Measurements from ENCODE around the gene COL1A2.

COL1A2 gene

DNA sequence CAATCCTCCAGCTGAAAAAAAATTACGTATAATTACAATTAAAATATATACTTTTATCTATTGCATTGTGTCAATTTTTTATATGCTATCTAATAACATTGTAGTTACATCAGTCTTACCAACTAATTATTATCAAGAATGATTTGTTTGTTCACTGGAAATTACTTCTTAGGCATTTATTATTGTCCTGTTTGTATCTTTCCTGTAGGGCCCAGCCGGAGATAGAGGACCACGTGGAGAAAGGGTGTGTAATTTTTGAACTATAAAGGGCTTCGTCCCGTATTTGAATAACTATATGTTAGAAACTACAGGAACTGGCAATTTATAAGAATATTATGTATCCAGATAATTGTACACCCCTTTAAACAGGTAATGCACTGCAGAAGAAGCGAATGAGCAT is 4.1 kb downstream of the COL1A2 start:
- Histone ChIP-seq H3K4me3 (ENCODE audit: low read length in 2 of 2) (no peak overlapping the region), H3K4me1 (ENCODE audit: control insufficient read depth in 2 of 2, insufficient read depth in 1 of 2, low read depth in 1 of 2, low read length in 2 of 2) (peaks cover 0 to 2% of the 10 kb centered on the region in 2 donors), H4K91ac (ENCODE audit: low read depth, low read length, poor library complexity) (no peak overlapping the region), H3K9ac (ENCODE audit: low read depth, low read length, poor library complexity) (no peak overlapping the region), H3K4ac (ENCODE audit: low read length) (no peak overlapping the region), H2BK12ac (ENCODE audit: low read length) (no peak overlapping the region), H2BK120ac (ENCODE audit: low read depth, low read length) (no peak overlapping the region), H3K14ac (ENCODE audit: low read length) (no peak overlapping the region), H3K9me3 (replicated peaks in 1 of 2; ENCODE audit: control insufficient read depth in 2 of 2, insufficient read depth in 1 of 2, low read depth in 1 of 2, low read length in 2 of 2) (no peaks in the 10 kb centered on the region), H3K23ac (ENCODE audit: low read depth, low read length, poor library complexity) (no peak overlapping the region), H2BK15ac (ENCODE audit: low read length) (no peak overlapping the region), H3K36me3 (replicated peaks in 1 of 2; ENCODE audit: control insufficient read depth in 2 of 2, insufficient read depth in 2 of 2, low read length in 2 of 2) (peaks cover 0 to 4% of the 10 kb centered on the region in 2 donors), H2BK5ac (ENCODE audit: low read length) (no peak overlapping the region), H2AFZ (ENCODE audit: low read length) (no peak overlapping the region), H2AK5ac (ENCODE audit: low read depth, low read length) (no peak overlapping the region), H3K27ac (replicated peaks; ENCODE audit: low read length) (no peak overlapping the region), H3K18ac (ENCODE audit: low read length) (no peak overlapping the region), H3K4me2 (ENCODE audit: insufficient read depth, low read length, poor library complexity, severe bottlenecking) (no peak overlapping the region), H4K8ac (ENCODE audit: low read depth, low read length) (no peak overlapping the region), H3K27me3 (ENCODE audit: control insufficient read depth in 3 of 3, insufficient read depth in 3 of 3, low read depth in 1 of 3, low read length in 3 of 3) (no peaks in the 10 kb centered on the region), H3K79me1 (ENCODE audit: low read depth, low read length) (peaks cover 2% of the 10 kb centered on the region)
- DNase-seq (ENCODE audit: low spot score), result no peak
- WGBS, 2 donors (ENCODE audit: extremely low coverage in 2 of 2, insufficient read length in 2 of 2, insufficient replicate concordance in 1 of 2), result no CpG with 5 or more reads among the region's 6 CpGs

DNA sequence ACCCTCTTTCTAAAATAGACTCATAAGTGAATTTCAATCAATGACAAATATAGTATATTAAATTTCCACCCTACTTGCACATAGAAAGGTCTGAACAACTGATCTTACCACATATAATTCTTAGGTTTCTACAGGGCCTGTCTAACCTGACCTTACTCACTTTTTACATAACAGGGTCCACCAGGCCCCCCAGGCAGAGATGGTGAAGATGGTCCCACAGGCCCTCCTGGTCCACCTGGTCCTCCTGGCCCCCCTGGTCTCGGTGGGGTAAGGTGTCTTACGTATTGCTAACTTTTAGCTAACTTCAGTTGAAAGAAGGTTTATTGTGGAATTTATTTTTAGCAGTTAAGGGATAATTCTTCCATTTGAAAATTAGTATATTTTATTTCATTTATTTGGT is 5.3 kb downstream of the COL1A2 start:
- WGBS, 2 donors (ENCODE audit: extremely low coverage in 2 of 2, insufficient read length in 2 of 2, insufficient replicate concordance in 1 of 2), result no CpG with 5 or more reads among the region's 2 CpGs
- H3K9me3 ChIP-seq (replicated peaks in 1 of 2; ENCODE audit: control insufficient read depth in 2 of 2, insufficient read depth in 1 of 2, low read depth in 1 of 2, low read length in 2 of 2), result no peaks in the 10 kb centered on the region
- no peak overlapping the region for H2BK5ac ChIP-seq (ENCODE audit: low read length)
- no peak overlapping the region for H2AK5ac ChIP-seq (ENCODE audit: low read depth, low read length)
- no peak overlapping the region for H2BK120ac ChIP-seq (ENCODE audit: low read depth, low read length)
- no peak overlapping the region for H3K14ac ChIP-seq (ENCODE audit: low read length)
- DNase-seq (ENCODE audit: low spot score), result no peak
- H3K4me3 ChIP-seq (ENCODE audit: low read length in 2 of 2), result no peak overlapping the region
- no peaks in the 10 kb centered on the region for H3K79me1 ChIP-seq (ENCODE audit: low read depth, low read length)
- no peak overlapping the region for H2AFZ ChIP-seq (ENCODE audit: low read length)
- no peak overlapping the region for H3K9ac ChIP-seq (ENCODE audit: low read depth, low read length, poor library complexity)
- H3K4me2 ChIP-seq (ENCODE audit: insufficient read depth, low read length, poor library complexity, severe bottlenecking), result no peak overlapping the region
- no peak overlapping the region for H3K27ac ChIP-seq (replicated peaks; ENCODE audit: low read length)
- H4K91ac ChIP-seq (ENCODE audit: low read depth, low read length, poor library complexity), result no peak overlapping the region
- no peaks in the 10 kb centered on the region for H3K4me1 ChIP-seq (ENCODE audit: control insufficient read depth in 2 of 2, insufficient read depth in 1 of 2, low read depth in 1 of 2, low read length in 2 of 2)
- H4K8ac ChIP-seq (ENCODE audit: low read depth, low read length), result no peak overlapping the region
- H3K4ac ChIP-seq (ENCODE audit: low read length), result no peak overlapping the region
- H2BK12ac ChIP-seq (ENCODE audit: low read length), result no peak overlapping the region
- no peak overlapping the region for H2BK15ac ChIP-seq (ENCODE audit: low read length)
- H3K36me3 ChIP-seq (replicated peaks in 1 of 2; ENCODE audit: control insufficient read depth in 2 of 2, insufficient read depth in 2 of 2, low read length in 2 of 2), result peaks cover 0 to 6% of the 10 kb centered on the region in 2 donors
- H3K23ac ChIP-seq (ENCODE audit: low read depth, low read length, poor library complexity), result no peak overlapping the region
- no peaks in the 10 kb centered on the region for H3K27me3 ChIP-seq (ENCODE audit: control insufficient read depth in 3 of 3, insufficient read depth in 3 of 3, low read depth in 1 of 3, low read length in 3 of 3)
- H3K18ac ChIP-seq (ENCODE audit: low read length), result no peak overlapping the region

DNA sequence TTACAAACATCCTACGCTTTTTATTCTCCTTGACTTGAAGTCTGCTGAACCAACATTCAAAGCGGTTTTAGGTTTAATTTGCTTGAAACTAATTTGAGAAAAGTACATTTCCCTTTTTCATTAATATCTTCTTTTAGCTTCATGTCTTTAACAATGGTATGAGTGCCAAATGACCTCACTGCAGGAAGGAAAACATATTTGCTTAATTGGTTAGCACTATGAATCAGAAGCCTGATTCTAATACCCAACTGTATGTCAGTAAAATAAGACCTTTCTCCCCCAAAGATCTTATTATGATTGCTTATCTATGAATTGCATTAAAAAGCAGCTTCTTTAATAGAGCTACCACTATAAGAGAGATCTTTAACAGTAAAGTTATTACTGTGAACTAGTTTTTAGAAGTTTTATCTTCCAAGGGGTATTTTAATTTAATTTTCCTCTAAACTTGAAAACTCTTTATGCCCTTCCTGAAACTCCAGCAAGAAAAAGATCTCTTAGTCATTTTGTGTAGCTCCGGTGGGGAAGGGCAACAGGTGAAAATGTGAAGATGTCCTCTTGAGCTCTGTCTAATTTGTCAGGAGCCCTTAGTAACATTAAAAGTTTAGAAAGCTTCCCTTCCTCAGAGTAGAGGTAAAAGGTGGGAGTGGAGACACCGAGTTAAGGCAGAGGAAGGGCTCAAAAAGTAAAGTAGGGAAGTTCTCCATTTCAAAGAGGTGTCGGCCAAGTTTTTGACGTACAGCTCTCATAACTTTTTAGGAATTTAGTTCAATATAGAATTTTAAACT is 6.1 kb downstream of the COL1A2 start:
- Histone ChIP-seq H3K79me1 (ENCODE audit: low read depth, low read length) (no peaks in the 10 kb centered on the region), H3K4me3 (ENCODE audit: low read length in 2 of 2) (no peak overlapping the region)
- no peak for DNase-seq (ENCODE audit: low spot score)

DNA sequence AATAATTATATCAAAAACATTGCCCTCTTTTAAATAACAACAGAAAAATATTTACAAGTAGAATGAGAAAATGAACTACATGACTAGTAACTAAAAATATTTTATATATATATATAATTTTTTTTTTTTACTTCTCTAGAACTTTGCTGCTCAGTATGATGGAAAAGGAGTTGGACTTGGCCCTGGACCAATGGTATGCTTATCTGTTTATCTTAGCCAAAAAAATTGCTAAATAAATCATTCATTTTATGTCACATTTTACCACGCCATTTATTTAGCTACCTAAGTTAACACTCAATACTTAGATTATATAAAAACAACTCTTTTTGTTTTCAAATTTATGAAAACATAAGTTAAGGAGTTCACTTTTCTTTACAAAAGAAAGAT is 6.7 kb downstream of the COL1A2 start:
- Histone ChIP-seq H3K4me3 (ENCODE audit: low read length in 2 of 2) (no peak overlapping the region), H2BK12ac (ENCODE audit: low read length) (no peak overlapping the region), H3K9me3 (replicated peaks in 1 of 2; ENCODE audit: control insufficient read depth in 2 of 2, insufficient read depth in 1 of 2, low read depth in 1 of 2, low read length in 2 of 2) (no peaks in the 10 kb centered on the region), H4K91ac (ENCODE audit: low read depth, low read length, poor library complexity) (no peak overlapping the region), H3K14ac (ENCODE audit: low read length) (no peak overlapping the region), H2AFZ (ENCODE audit: low read length) (no peak overlapping the region), H3K27ac (replicated peaks; ENCODE audit: low read length) (no peak overlapping the region), H3K18ac (ENCODE audit: low read length) (no peak overlapping the region), H3K36me3 (replicated peaks in 1 of 2; ENCODE audit: control insufficient read depth in 2 of 2, insufficient read depth in 2 of 2, low read length in 2 of 2) (peaks cover 0 to 6% of the 10 kb centered on the region in 2 donors), H3K23ac (ENCODE audit: low read depth, low read length, poor library complexity) (no peak overlapping the region), H3K4me2 (ENCODE audit: insufficient read depth, low read length, poor library complexity, severe bottlenecking) (no peak overlapping the region), H3K4me1 (ENCODE audit: control insufficient read depth in 2 of 2, insufficient read depth in 1 of 2, low read depth in 1 of 2, low read length in 2 of 2) (no peaks in the 10 kb centered on the region), H2BK15ac (ENCODE audit: low read length) (no peak overlapping the region), H3K9ac (ENCODE audit: low read depth, low read length, poor library complexity) (no peak overlapping the region), H3K27me3 (ENCODE audit: control insufficient read depth in 3 of 3, insufficient read depth in 3 of 3, low read depth in 1 of 3, low read length in 3 of 3) (no peaks in the 10 kb centered on the region), H3K79me1 (ENCODE audit: low read depth, low read length) (no peaks in the 10 kb centered on the region), H3K4ac (ENCODE audit: low read length) (no peak overlapping the region), H4K8ac (ENCODE audit: low read depth, low read length) (no peak overlapping the region), H2BK120ac (ENCODE audit: low read depth, low read length) (no peak overlapping the region), H2BK5ac (ENCODE audit: low read length) (no peak overlapping the region), H2AK5ac (ENCODE audit: low read depth, low read length) (no peak overlapping the region)
- no CpG with 5 or more reads among the region's 1 CpG for WGBS, 2 donors (ENCODE audit: extremely low coverage in 2 of 2, insufficient read length in 2 of 2, insufficient replicate concordance in 1 of 2)
- DNase-seq (ENCODE audit: low spot score), result no peak

More for the DNA sequence above, 6.1 kb downstream of the COL1A2 start:
- H2AFZ ChIP-seq (ENCODE audit: low read length), result no peak overlapping the region
- no peak overlapping the region for H3K23ac ChIP-seq (ENCODE audit: low read depth, low read length, poor library complexity)
- no CpG with 5 or more reads among the region's 6 CpGs for WGBS, 2 donors (ENCODE audit: extremely low coverage in 2 of 2, insufficient read length in 2 of 2, insufficient replicate concordance in 1 of 2)
- H3K27ac ChIP-seq (replicated peaks; ENCODE audit: low read length), result no peak overlapping the region
- H3K4me2 ChIP-seq (ENCODE audit: insufficient read depth, low read length, poor library complexity, severe bottlenecking), result no peak overlapping the region
- no peak overlapping the region for H3K14ac ChIP-seq (ENCODE audit: low read length)
- H2AK5ac ChIP-seq (ENCODE audit: low read depth, low read length), result no peak overlapping the region
- no peak overlapping the region for H2BK15ac ChIP-seq (ENCODE audit: low read length)
- no peaks in the 10 kb centered on the region for H3K9me3 ChIP-seq (replicated peaks in 1 of 2; ENCODE audit: control insufficient read depth in 2 of 2, insufficient read depth in 1 of 2, low read depth in 1 of 2, low read length in 2 of 2)
- no peaks in the 10 kb centered on the region for H3K4me1 ChIP-seq (ENCODE audit: control insufficient read depth in 2 of 2, insufficient read depth in 1 of 2, low read depth in 1 of 2, low read length in 2 of 2)
- peaks cover 0 to 6% of the 10 kb centered on the region in 2 donors for H3K36me3 ChIP-seq (replicated peaks in 1 of 2; ENCODE audit: control insufficient read depth in 2 of 2, insufficient read depth in 2 of 2, low read length in 2 of 2)
- H4K91ac ChIP-seq (ENCODE audit: low read depth, low read length, poor library complexity), result no peak overlapping the region
- no peak overlapping the region for H4K8ac ChIP-seq (ENCODE audit: low read depth, low read length)
- H3K9ac ChIP-seq (ENCODE audit: low read depth, low read length, poor library complexity), result no peak overlapping the region
- H3K27me3 ChIP-seq (ENCODE audit: control insufficient read depth in 3 of 3, insufficient read depth in 3 of 3, low read depth in 1 of 3, low read length in 3 of 3), result no peaks in the 10 kb centered on the region
- no peak overlapping the region for H3K4ac ChIP-seq (ENCODE audit: low read length)
- no peak overlapping the region for H2BK5ac ChIP-seq (ENCODE audit: low read length)
- no peak overlapping the region for H2BK12ac ChIP-seq (ENCODE audit: low read length)
- no peak overlapping the region for H3K18ac ChIP-seq (ENCODE audit: low read length)
- no peak overlapping the region for H2BK120ac ChIP-seq (ENCODE audit: low read depth, low read length)

All from neuronal stem cell (in vitro differentiated cells).